HG03354 (cell line): ENCODE results near the gene LDOC1.
"Not testable (repeated sequence)": the region's sequence is repeated elsewhere in the genome, so short reads cannot be mapped to it uniquely, and the experiment has no call there.

ENCODE experiments used
- ATAC-seq: cut with Tn5 transposase; IDR thresholded peaks from one replicate; pipeline ENCODE4 v1.9.1; 2021; ENCODE audit warnings: mild to moderate bottlenecking; ENCODE audit not compliant: unreplicated experiment, poor library complexity, severe bottlenecking

LDOC1 gene

DNA sequence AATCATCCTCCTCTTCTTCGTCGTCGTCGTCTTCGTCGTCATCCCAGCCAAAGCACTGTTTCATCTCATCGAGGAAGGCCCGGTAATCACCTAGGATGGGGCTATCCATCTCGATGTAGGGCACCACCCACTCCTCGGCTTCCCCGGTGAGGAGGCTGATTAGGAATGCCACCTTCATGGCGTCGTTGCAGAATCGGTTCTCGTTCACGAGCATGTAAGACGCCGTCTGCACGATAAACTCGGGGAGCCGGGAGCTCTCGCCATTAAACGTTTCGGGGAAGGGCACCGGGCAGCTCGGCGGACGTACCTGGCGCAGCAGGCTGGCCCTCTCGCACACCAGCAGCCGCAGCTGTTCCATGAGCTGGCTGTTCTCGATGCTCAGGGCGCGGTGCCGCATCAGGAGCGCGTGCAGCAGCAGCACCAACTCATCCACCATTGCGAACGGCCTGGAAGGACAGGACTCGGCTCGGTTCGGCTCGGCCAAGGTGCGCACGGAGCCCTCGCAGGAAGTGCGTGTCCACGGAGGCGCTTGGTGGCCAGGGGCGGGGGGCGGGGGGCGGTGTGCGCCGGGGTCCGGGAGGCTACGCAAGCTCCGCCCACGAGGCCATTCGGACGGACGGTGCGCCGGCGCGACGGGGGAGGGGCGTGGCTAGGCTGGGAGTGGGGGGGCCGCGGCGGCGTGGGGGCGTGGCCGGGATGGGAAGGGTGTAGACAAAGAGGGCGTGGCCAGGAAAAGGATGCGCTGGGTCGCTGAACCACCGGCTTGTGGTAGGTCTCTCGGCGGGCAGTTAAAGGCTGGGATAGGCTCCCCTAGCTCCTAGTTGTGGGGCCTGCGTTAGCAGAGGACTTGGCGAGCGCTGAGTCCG, at the start of gene LDOC1:
LDOC1 (minus strand) TSS at position 544 of the 866 bp plus-strand sequence; CDS start at position 436, 108 bp downstream.
- ATAC-seq, result no peak

DNA sequence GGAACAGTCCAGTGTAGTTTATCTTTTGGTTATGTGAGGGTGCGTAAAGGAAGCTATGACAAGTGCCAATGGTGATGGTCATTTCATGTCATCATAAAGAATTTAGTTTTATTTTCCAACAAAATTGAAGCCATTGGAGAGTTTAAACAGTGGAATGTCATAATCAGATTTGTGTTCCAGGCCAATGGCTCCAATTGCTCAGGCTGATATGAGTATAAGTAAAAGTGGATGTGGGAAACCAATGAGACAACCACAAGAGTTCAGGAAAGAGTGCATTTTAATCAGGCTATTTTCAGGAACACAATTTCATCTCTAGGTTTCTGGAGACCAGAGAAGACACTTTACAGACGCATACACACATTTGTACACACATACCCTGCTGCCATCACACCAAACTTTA, 44.7 kb upstream of the LDOC1 start:
- no peak for ATAC-seq

DNA sequence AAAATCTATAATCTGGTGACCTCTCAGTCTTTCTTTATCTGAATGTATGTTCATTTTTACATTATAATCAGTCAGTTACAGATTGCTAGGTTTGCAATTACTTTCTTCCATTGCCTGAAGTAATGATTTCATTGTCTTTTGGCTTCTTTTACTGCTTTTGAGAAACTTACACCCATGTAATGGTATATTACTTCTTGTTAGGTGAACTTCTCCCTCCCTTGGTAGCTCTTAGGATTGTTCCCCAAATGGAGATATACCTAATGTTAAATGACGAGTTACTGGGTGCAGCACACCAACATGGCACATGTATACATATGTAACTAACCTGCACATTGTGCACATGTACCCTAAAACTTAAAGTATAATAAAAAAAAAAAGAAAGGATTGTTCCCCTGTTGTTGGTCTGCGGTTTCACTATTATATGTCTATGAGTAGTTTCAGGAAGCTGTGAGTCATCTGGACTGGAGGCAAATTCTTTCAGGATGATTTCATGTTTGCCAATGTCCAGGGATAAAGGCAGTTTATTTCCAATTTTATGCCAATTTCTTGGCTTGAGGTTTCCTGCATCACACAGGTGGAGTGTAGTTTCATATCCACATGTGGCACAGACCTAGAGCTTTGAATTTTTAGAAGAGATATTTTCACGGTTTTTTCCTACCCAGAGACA, 43.5 kb upstream of the LDOC1 start:
- no peak for ATAC-seq

DNA sequence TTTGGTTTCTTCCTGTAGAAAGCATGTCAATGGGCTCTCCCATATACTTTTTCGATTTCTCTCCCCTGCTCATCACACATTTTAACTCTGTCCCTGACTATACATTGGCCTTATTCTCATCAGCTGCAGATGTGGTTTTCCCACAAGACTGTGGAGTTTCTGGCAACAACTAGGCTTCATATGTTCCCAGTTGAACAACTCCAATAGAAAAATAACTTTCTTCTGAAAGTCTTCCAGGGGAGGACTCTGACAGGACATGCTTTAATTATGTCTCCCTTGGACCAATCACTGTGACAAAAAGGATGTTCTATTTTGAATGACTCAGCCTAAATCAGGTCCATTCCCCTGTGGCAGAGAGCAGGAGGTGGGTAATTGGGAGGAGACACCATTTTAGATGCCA, 37.3 kb upstream of the LDOC1 start:
- ATAC-seq, result no peak

DNA sequence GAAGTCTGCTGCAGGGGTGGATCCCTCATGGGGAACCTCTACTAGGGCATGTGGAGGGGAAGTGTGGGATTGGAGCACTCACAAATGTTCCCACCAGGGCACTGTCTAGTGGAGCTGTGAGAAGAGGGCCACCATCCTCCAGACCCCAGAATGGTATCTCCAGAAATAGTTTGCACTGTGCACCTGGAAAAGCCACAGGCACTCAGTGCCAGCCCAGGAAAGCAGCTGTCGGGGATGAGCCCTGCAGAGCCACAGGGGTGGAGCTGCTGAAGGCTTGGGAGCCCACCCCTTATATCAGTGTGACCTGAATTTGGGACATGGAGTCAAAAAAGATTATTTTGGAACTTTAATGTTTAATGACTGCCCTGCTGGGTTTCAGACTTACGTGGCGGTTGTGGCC, 25.0 kb upstream of the LDOC1 start:
- ATAC-seq, result no peak

DNA sequence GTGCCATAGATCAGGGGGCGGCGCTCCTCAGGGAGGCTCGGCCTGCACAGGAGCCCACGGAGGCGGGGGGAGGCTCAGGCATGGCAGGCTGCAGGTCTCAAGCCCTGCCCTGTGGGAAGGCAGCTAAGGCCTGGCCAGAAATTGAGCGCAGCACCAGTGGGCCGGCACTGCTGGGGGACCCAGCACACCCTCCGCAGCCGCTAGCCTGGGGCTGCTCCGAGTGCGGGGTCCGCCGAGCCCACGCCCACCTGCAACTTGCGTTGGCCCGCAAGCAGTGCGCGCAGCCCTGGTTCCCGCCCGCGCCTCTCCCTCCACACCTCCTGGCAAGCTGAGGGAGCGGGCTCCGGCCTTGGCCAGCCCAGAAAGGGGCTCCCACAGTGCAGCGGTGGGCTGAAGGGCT, 11.6 kb upstream of the LDOC1 start:
- ATAC-seq, result not testable (repeated sequence)

DNA sequence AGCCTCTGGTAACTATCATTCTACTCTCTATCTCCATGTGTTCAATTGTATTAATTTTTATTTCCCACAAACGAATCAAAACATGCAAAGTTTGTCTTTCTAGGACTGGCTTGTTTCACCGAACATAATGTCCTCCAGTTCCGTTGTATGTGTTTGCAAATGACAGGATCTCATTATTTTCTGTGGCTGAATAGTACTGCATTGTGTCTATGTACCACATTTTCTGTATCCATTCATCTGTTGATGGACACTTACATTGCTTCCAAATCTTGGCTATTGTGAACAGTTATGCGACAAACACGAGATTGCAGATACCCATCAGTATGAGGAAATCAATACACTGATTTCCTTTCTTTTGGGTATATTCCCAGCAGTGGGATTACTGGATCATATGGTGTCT, 8.4 kb upstream of the LDOC1 start:
- ATAC-seq, result no peak

DNA sequence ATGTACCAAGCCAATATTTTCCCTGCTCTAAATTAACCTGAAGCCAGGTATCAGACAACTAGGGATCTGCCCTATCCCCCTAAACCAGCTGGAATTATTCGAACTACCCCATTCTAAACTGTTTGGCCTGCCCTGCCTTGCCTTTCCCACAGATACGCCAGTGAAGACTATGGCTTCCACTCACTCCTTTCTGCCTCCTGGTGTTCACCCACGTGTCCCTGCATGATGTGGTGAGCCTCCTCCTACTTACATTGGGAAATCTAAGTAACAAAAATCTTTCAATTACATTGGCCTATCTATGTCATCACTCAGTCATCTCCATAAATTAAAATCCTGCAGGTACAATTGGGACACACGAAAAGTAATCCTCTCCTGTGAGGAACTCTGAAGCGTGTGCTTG, 6.1 kb upstream of the LDOC1 start:
- ATAC-seq, result no peak

DNA sequence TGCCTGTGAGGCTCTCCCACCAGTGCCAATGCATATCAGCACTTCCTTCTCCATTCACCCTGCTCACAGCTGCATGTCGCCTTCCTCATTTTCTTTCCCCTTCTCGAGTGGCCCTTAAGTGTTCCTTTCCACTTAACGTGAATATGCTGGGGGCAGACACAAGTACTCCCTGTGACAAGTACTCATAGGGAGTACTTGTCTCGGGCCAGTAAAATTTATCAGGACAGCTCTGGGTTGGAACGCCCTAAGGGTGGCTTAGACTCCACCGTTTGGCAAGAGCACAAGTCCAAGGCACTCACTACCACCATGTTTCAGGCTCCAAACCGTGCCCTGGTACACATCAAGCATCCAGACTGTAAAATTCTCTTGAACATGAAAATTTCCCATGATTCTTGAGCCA, 3.9 kb upstream of the LDOC1 start:
- ATAC-seq, result no peak

DNA sequence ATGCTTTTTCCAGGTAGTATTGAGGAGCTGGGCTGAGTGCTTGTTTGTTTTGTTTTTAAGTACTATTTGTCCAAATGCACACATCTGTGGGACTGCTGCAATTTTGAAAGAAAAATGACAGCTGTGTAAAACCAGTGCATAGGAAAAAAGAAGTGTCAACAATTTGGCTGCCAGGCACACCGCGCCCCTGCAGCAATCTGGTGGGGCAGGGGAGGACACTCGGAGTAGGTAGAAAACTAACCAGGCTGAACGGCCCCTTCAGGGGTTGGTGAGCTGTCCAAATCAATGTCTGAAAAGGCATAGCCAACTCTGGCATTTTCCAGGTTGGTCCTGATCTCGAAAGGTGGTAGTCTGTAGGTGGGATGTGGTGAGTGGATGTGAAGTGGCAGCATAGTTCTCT, 1.1 kb downstream of the LDOC1 start:
- ATAC-seq, result no peak

DNA sequence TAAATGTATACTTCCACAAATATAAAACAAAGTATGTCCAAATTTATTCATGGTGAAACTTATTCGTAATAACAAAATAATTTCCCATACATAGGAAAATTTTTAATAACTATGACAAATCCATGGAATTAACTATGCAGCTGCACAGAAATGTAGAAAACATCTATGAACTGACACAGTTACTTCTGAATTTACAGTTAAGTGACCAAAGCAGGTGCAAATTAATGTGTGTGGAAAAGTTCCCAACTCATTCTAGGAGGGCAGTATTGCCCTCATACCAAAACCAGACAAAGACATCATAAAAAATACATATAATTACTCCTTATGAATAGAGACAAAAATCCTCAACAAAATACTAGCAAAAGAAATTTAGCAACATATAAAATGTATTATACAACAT, 12.5 kb downstream of the LDOC1 start:
- ATAC-seq, result no peak

DNA sequence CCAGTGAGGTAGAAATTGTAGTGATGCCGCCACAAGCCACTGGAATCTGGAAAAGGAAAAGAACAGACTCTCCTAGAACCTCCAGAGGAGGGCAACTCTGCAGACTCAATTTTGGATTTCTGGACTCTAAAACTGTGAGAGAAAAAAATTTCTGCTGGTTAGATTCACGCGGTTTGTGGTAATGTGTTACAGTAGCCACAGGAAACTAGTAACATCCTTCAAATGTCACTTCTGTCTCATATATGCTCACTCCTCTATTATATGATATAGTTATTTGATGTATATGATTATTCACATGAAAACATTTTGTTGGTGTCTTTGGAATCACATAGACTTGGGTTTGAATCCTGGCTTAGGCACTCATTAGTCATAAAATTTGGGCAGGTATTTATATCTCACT, 18.8 kb downstream of the LDOC1 start:
- ATAC-seq, result no peak

DNA sequence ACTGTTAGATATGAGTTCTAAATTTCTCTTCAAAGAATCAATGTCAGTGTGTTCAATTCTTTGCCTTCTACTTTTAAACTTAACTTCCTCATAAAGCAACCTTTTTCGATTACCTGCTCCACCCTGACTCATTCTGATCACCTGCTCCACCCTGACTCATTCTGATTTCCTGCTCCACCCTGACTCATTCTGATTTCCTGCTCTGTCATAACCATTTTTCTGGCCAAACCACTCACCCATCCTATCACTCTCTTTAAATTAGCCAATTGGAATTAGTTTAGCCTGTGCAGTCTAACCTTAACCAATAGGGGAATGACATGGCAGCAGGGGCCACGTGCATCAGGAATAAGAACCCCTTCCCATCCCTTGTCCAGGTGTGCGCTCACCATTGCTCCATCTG, 21.7 kb downstream of the LDOC1 start:
- not testable (repeated sequence) for ATAC-seq

DNA sequence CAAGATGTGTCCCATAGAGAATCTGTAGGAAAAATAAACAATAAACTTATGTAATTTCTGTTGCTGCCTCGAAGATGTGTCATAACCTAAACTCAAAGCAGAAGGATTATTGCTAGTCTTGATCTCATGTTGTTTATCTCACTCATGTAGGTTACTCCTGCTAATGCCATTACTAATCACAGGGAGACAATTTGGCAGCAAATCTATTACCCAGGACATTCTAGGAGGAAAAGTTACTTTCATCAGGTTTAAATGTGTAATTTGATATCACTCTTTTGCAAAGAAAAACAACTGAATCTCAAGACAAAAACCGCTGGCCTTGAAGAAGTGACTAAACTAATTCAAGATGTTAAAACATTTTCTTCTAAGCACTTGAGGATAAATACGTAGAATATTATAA, 34.0 kb downstream of the LDOC1 start:
- no peak for ATAC-seq

DNA sequence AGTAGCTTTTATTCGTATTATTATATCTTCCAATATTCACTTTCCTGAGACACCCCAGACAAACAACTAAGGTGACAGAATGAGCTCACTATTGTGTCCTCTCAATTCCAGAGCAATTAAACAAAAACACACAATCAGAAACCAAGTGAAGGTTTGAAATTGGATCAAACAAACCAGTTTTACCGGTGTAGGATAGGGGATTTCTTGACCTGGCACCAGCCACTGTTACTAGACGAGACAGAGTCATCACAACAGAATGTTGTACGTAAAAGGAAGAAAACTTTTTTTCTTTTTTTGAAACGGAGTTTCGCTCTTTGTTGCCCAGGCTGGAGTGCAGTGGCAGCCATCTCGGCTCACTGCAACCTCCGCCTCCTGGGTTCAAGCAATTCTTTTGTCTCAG, 43.7 kb downstream of the LDOC1 start:
- ATAC-seq, result no peak

DNA sequence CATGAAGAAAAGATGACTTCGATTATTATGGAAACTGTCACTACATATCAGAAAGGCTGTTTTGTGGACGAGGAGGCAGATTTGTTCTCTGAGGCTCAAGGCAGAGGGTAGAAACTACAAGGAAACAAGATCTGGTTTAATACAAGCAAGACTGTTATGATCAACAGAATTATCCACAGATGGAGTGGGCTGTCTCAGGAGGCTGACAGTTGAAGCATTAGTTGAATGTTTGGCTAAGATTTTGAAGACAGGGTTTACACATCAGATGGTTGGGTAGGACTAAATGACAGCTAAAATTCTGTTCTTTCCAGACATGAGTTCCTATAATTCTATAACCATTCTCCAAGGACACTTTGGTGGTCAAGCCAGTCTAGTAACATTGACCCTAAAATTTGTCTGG, 49.8 kb downstream of the LDOC1 start:
- no peak for ATAC-seq
